Effector memory CD8-positive, alpha-beta T cell (primary cell): ENCODE measurements around the gene GALNT15.

Experiments used
- ATAC-seq: fragments of 150-1000 bp; cut with Tn5 transposase; replicated peaks from 2 replicates; pipeline ENCODE4 v1.10.0; 2021; ENCODE audit warnings: mild to moderate bottlenecking, moderate library complexity
- DNase-seq, 3 experiments: peaks; one replicate each; pipeline ENCODE4 v3.0.0; 2021
- H3K27ac Mint-ChIP-seq, 2 donors: one replicate each; pipeline ENCODE4 v1.8.0; 2022; ENCODE audit warnings: mild to moderate bottlenecking in 2 of 2, mixed read lengths in 2 of 2, moderate library complexity in 2 of 2
- H3K27me3 Mint-ChIP-seq, 2 donors: one replicate each; pipeline ENCODE4 v1.8.0; 2022; ENCODE audit warnings: mixed read lengths in 2 of 2
- H3K36me3 Mint-ChIP-seq: one replicate; pipeline ENCODE4 v1.8.0; 2022; ENCODE audit warnings: mild to moderate bottlenecking, moderate library complexity, mixed read lengths; ENCODE audit not compliant: insufficient read depth
- H3K4me1 Mint-ChIP-seq, 2 donors: one replicate each; pipeline ENCODE4 v1.8.0; 2022; ENCODE audit warnings: low read depth in 2 of 2, mixed read lengths in 2 of 2
- H3K4me3 Mint-ChIP-seq, 2 donors: one replicate each; pipeline ENCODE4 v1.8.0; 2022; ENCODE audit warnings: mild to moderate bottlenecking in 2 of 2, mixed read lengths in 2 of 2, moderate library complexity in 2 of 2
- H3K9me3 Mint-ChIP-seq, 2 donors: one replicate each; pipeline ENCODE4 v1.8.0; 2022; ENCODE audit warnings: mixed read lengths in 2 of 2

GALNT15 gene

GRCh38 chr3:16183601-16184270 is 9.3 kb downstream of the GALNT15 start:
- H3K27me3 Mint-ChIP-seq: peaks cover 4 to 22% of the 10 kb centered on the region in 2 donors
- peaks cover 3 to 5% of the 10 kb centered on the region in 2 donors for H3K4me1 Mint-ChIP-seq
- no peak for ATAC-seq
- no peaks in the 10 kb centered on the region for H3K9me3 Mint-ChIP-seq
- H3K27ac Mint-ChIP-seq: no peak overlapping the region
- DNase-seq: no peak
- H3K4me3 Mint-ChIP-seq: no peak overlapping the region
- no peaks in the 10 kb centered on the region for H3K36me3 Mint-ChIP-seq

- Mint-ChIP-seq H3K4me1 (peaks cover 3% of the 10 kb centered on the region in 2 donors), H3K27me3 (peaks cover 4 to 16% of the 10 kb centered on the region in 2 donors), H3K4me3 (no peak overlapping the region), H3K36me3 (no peaks in the 10 kb centered on the region), H3K9me3 (no peaks in the 10 kb centered on the region), H3K27ac (no peak overlapping the region)
- no peak for ATAC-seq
- DNase-seq: no peak
Observed at GRCh38 chr3:16186086-16186485, 11.6 kb downstream of the GALNT15 start.

DNA sequence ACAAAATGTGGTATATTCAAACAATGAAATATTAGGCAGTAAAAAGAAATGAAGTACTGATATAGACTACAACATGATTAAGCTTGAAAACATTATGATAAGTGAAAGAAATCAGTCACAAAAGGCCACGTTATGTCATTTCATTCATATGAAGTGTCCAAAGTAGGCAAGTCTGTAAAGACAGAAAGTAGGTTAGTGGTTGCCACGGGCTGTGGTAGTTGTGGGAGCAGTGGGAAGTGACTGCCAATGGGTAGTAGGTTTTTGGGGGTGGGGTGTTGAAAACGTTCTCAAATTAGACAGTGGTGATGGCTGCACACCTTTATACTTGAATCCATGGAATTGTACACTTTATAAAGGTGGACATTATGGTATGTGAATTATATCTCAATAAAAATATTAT is 12.1 kb downstream of the GALNT15 start:
- H3K4me3 Mint-ChIP-seq: no peak overlapping the region
- H3K4me1 Mint-ChIP-seq: peaks cover 3% of the 10 kb centered on the region in 2 donors
- DNase-seq: no peak
- H3K9me3 Mint-ChIP-seq: no peaks in the 10 kb centered on the region
- H3K36me3 Mint-ChIP-seq: no peaks in the 10 kb centered on the region
- no peak for ATAC-seq
- peaks cover 5 to 16% of the 10 kb centered on the region in 2 donors for H3K27me3 Mint-ChIP-seq
- H3K27ac Mint-ChIP-seq: no peak overlapping the region

DNA sequence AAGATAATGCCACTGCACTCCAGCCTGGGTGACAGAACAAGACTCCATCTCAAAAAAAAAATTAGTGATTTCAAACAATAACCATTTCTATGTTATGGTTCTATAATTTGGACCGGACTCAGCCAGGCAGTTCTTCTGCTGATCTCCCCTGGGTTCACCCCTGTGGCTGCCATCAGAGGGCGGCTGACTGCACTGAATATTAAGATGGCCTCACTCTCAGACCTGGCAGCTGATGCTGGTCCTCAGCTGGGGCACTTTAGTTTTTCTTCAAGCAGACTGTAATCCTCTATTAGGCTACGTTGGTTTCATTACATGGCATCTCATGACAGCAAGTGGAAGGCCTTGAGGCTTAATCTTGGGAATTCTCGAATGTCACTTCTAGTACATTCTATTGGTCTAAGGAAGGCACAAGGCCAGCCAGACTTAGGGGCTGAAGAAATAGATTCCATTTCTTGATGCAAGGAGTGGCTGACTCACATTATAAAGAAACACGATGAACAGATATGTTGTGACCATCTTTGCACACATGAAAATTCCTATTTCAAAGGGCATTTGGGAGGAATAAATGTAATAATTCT is 12.8 kb downstream of the GALNT15 start:
- DNase-seq (no peak), ATAC-seq (no peak)
- Mint-ChIP-seq H3K27me3 (peaks cover 5 to 16% of the 10 kb centered on the region in 2 donors), H3K27ac (no peak overlapping the region), H3K9me3 (no peaks in the 10 kb centered on the region), H3K4me3 (no peak overlapping the region), H3K36me3 (no peaks in the 10 kb centered on the region), H3K4me1 (peaks cover 3% of the 10 kb centered on the region in 2 donors)

GRCh38 chr3:16188071-16188470 is 13.6 kb downstream of the GALNT15 start:
- H3K27ac Mint-ChIP-seq: no peak overlapping the region
- H3K9me3 Mint-ChIP-seq: no peaks in the 10 kb centered on the region
- no peak for ATAC-seq
- no peak overlapping the region for H3K4me3 Mint-ChIP-seq
- DNase-seq: no peak
- no peaks in the 10 kb centered on the region for H3K36me3 Mint-ChIP-seq
- peaks cover 3% of the 10 kb centered on the region in 2 donors for H3K4me1 Mint-ChIP-seq
- H3K27me3 Mint-ChIP-seq: peaks cover 5 to 12% of the 10 kb centered on the region in 2 donors

GRCh38 chr3:16189201-16189600 is 14.7 kb downstream of the GALNT15 start:
- Mint-ChIP-seq H3K36me3 (no peaks in the 10 kb centered on the region), H3K4me1 (peaks cover 3% of the 10 kb centered on the region in 2 donors), H3K27me3 (peaks cover 7% of the 10 kb centered on the region in 2 donors), H3K27ac (no peak overlapping the region), H3K9me3 (no peaks in the 10 kb centered on the region), H3K4me3 (no peak overlapping the region)
- ATAC-seq: no peak
- DNase-seq: no peak

DNA sequence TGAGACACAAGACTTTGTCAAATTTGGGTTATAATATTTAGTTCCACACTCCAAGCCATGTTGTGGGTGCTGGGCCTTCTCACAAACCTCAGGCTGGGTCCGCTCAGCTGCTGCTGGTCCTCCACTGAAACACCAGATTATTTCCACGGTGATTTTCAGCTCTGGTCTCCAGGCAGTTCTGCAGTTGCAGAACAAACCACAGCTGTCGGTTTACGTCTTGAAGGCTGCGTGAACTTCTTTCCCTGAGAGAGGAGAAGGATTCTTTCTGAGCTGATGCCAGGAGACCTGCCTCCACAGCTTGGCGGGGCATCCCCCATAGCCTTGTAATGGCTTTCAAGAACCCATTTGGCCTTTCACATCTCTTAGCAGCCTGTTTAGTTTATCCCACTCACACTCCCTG is 16.2 kb downstream of the GALNT15 start:
- no peaks in the 10 kb centered on the region for H3K9me3 Mint-ChIP-seq
- no peak overlapping the region for H3K27ac Mint-ChIP-seq
- no peak for DNase-seq
- no peaks in the 10 kb centered on the region for H3K36me3 Mint-ChIP-seq
- H3K4me3 Mint-ChIP-seq: no peak overlapping the region
- ATAC-seq: no peak
- peaks cover 7 to 12% of the 10 kb centered on the region in 2 donors for H3K27me3 Mint-ChIP-seq
- peaks cover 3% of the 10 kb centered on the region in 2 donors for H3K4me1 Mint-ChIP-seq

DNA sequence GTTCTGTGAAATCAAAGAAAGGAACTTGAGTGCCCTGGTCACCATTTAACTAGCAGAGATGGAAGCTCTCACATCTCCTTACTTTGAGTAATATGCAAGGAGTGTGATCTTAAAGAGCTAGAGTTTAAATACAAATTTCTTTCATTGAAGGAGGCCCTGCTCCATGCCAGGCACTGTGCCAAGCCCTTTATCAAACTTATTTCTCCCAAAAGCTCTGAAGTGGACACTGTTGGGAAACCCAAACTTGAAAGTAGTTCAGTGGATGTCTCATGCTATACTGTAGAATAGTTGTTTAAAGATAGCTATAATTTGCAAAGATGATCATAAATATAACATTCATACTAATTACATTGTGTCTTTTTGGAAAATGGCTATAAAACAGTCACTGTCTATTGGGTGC is 17.1 kb downstream of the GALNT15 start:
- H3K27ac Mint-ChIP-seq: no peak overlapping the region
- ATAC-seq (no peak), DNase-seq (no peak)
- no peaks in the 10 kb centered on the region for H3K36me3 Mint-ChIP-seq
- no peaks in the 10 kb centered on the region for H3K9me3 Mint-ChIP-seq
- peaks cover under 1 to 1% of the 10 kb centered on the region in 2 donors for H3K4me1 Mint-ChIP-seq
- H3K27me3 Mint-ChIP-seq: peaks cover 7 to 12% of the 10 kb centered on the region in 2 donors
- no peak overlapping the region for H3K4me3 Mint-ChIP-seq

DNA sequence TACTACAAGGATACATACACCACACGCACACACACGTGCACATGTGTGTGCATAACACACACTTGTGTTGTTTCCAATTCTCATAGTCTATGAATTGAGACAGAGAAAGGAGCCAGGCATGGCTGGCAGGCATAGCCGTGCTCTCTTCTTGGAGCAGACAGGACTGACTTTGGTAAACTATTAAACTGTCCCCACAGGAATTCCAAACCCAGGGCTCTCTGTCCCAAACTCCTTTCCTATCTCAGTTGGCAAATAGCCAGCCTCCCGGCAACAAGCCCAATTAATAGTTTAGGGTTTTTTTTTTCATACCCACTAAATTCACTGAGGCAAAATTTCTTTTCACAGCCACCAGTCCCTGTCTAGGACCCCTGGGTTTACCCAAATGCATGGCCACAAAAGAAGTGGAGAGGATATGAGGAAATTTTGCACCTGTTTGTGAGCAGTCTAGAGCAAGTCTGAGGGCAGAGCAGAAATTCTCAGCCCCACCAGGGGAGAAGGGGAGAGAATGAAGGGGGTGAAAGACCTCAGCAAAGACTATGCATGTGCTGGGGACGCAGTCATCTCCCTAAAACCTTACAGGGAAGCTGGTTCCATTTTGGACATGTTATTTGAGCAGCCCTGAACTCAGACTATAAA is 17.8 kb downstream of the GALNT15 start:
- Mint-ChIP-seq H3K27me3 (peaks cover 7 to 12% of the 10 kb centered on the region in 2 donors), H3K27ac (no peak overlapping the region), H3K4me3 (no peak overlapping the region), H3K4me1 (no peaks in the 10 kb centered on the region), H3K36me3 (no peaks in the 10 kb centered on the region), H3K9me3 (no peaks in the 10 kb centered on the region)
- DNase-seq (no peak), ATAC-seq (no peak)

- Mint-ChIP-seq H3K27me3 (peaks cover 18 to 23% of the 10 kb centered on the region in 2 donors), H3K9me3 (no peaks in the 10 kb centered on the region), H3K27ac (no peak overlapping the region), H3K36me3 (no peaks in the 10 kb centered on the region), H3K4me1 (no peaks in the 10 kb centered on the region), H3K4me3 (no peak overlapping the region)
- ATAC-seq (no peak), DNase-seq (no peak)
Observed at GRCh38 chr3:16198427-16198826, 23.9 kb downstream of the GALNT15 start.

- no peak overlapping the region for H3K4me3 Mint-ChIP-seq
- no peaks in the 10 kb centered on the region for H3K9me3 Mint-ChIP-seq
- H3K27ac Mint-ChIP-seq: no peak overlapping the region
- H3K4me1 Mint-ChIP-seq: no peaks in the 10 kb centered on the region
- H3K27me3 Mint-ChIP-seq: peaks cover 29 to 31% of the 10 kb centered on the region in 2 donors
- DNase-seq (no peak), ATAC-seq (no peak)
- H3K36me3 Mint-ChIP-seq: peaks cover 3% of the 10 kb centered on the region
Observed at GRCh38 chr3:16199769-16200168, 25.3 kb downstream of the GALNT15 start.

- Mint-ChIP-seq H3K27ac (no peak overlapping the region), H3K36me3 (peaks cover 3% of the 10 kb centered on the region), H3K9me3 (no peaks in the 10 kb centered on the region), H3K27me3 (peaks cover 31 to 38% of the 10 kb centered on the region in 2 donors), H3K4me1 (peaks cover 0 to 2% of the 10 kb centered on the region in 2 donors), H3K4me3 (no peak overlapping the region)
- DNase-seq (no peak), ATAC-seq (no peak)
Observed at GRCh38 chr3:16200411-16200810, 25.9 kb downstream of the GALNT15 start.

DNA sequence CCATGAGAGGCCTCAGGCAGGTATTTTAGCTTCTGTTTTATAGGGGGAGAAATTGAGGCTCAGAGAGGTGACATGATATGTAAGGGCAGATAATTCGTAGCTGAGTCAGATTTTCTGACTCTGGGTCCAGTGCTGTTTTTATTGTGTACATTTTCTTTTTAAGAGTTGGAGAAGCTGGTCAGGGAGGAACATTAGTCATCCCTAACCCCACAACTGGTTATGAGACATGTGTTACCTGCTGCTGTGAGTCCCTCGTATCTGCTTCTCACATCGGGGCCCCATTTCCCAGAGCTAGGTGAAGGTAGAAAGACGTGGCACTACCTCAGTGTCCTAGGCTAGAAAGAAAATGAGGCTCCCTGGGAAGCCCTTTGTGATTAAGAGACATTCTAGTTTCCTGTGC is 28.6 kb downstream of the GALNT15 start:
- H3K27me3 Mint-ChIP-seq: peaks cover 38 to 41% of the 10 kb centered on the region in 2 donors
- ATAC-seq (no peak), DNase-seq (no peak)
- H3K4me3 Mint-ChIP-seq: no peak overlapping the region
- peaks cover 0 to 2% of the 10 kb centered on the region in 2 donors for H3K4me1 Mint-ChIP-seq
- no peaks in the 10 kb centered on the region for H3K9me3 Mint-ChIP-seq
- H3K36me3 Mint-ChIP-seq: peaks cover 3% of the 10 kb centered on the region
- H3K27ac Mint-ChIP-seq: no peak overlapping the region
